ENCODE measurements around the gene POTEC. TPM values are rescaled to one million over a fixed set of nuclear protein-coding genes. Genes with fewer than 3 reads are reported as not detected.

POTEC gene
- total RNA-seq, 2 donors from 2014 or later = not detected

Other genes with a start within 250 kb of the POTEC start
- gene ANKRD30B, start 204.6 kb upstream of the POTEC start, total RNA-seq = not detected